ENCODE results near the gene ABL1. TPM values are rescaled to one million over a fixed set of nuclear protein-coding genes. Genes with fewer than 3 reads are reported as not detected.

Gene ABL1
- polyA plus RNA-seq, 1 of the 3 experiments (the other 2 are of a cell fraction): 24.6 TPM

DNA sequence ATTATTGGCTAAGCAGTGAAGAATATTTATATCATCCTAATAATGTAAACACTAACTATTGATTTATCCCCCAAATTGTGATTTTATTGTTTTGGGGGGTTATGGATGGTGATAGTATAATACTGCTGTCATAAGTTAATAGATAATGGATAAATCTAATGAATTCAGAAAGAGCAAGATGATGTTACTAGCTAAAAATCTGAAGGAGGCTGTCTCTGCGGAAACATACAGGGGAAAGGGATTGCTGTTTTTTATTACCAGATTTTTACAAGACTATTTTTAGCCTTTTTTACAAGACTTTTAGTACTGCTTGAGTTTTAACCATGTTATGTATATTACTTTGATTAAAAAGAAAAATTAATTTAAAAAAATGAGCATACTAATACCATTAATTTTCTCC lies 5.3 kb upstream of the ABL1 start (continued):
- TF ChIP-seq EZH2phosphoT487 (IDR thresholded peaks at IDR 0.05; ENCODE audit: borderline replicate concordance, low read depth): no peak
- TF ChIP-seq GABPA (IDR thresholded peaks at IDR 0.05; ENCODE audit: low read depth): no peak
- no peak for TF ChIP-seq FOXM1 (IDR thresholded peaks at IDR 0.05; ENCODE audit: low read depth)
- no peak for TF ChIP-seq PBX3 (IDR thresholded peaks at IDR 0.05)

DNA sequence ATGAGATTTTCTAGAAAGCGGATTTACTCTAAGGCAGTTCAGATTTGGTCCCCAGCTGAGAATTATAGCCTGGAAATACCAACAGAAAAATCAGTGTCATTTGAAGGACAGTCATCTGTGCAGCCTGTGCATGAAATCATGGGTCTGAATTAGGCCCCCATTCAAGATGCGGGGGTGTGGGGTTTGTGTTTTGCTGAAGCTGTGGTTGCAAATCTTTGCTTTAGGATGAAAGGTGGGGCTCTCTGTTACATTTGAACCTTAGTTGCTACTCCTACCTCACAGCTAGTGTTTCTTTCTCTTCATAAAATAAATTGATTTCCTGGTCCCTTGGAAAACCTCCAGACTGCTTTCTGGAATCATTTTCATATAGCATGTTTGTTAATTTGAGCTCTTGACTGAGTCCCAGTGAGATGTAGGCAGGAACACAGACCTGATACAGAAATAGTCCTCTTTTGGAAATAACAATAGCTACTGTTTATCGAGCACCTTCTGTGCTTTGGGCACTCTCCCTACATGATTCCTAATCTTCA lies 4.8 kb upstream of the ABL1 start:
- Histone ChIP-seq H3K36me3 (replicated peaks in 1 of 2; ENCODE audit: control insufficient read depth in 1 of 2, insufficient read depth in 2 of 2, low read length in 1 of 2) (peaks cover 0 to 7% of the 10 kb centered on the region in 2 experiments), H4K20me1 (ENCODE audit: insufficient read depth) (no peaks in the 10 kb centered on the region), H3K79me2 (ENCODE audit: insufficient read depth) (peaks cover 59% of the 10 kb centered on the region), H3K9ac (no peak overlapping the region), H3K27ac (ENCODE audit: low read depth in 2 of 2, low read length in 1 of 2) (no peak overlapping the region; a peak in 1 of 4 replicates), H3K9me2 (no peaks in the 10 kb centered on the region), H3K9me3 (peaks cover 7% of the 10 kb centered on the region; the same call in 1 of the 2 replicates), H3F3A (replicated peaks; ENCODE audit: insufficient read depth) (peaks cover 27% of the 10 kb centered on the region), H3K27me3 (ENCODE audit: insufficient read depth) (no peaks in the 10 kb centered on the region), H3K4me3 (ENCODE audit: low read depth in 2 of 2, low read length in 1 of 2) (no peak overlapping the region), H3K4me2 (no peak overlapping the region), H3K4me1 (ENCODE audit: control insufficient read depth in 1 of 2, insufficient read depth in 2 of 2, low read depth in 1 of 2, low read length in 1 of 2) (peaks cover 29 to 36% of the 10 kb centered on the region in 2 experiments), H2AFZ (ENCODE audit: low read depth) (no peak overlapping the region)
- 81% methylated on average over 3 of the region's 3 CpGs for WGBS (ENCODE audit: low lambda C conversion rate)
- no peak for TF ChIP-seq SIN3A (IDR thresholded peaks at IDR 0.05; ENCODE audit: borderline replicate concordance, low read depth, low read length)
- no peak for TF ChIP-seq GABPA (IDR thresholded peaks at IDR 0.05; ENCODE audit: low read depth)
- TF ChIP-seq YY1 (IDR thresholded peaks at IDR 0.05; ENCODE audit: low read depth): no peak
- TF ChIP-seq FOXM1 (IDR thresholded peaks at IDR 0.05; ENCODE audit: low read depth): no peak
- no peak for TF ChIP-seq CHD2 (IDR thresholded peaks at IDR 0.05; ENCODE audit: low read length, partially characterized antibody)
- no peak for TF ChIP-seq USF1 (IDR thresholded peaks at IDR 0.05; ENCODE audit: borderline replicate concordance, low read depth)
- TF ChIP-seq MXI1 (IDR thresholded peaks at IDR 0.05; ENCODE audit: low read depth, low read length): no peak
- TF ChIP-seq EZH2phosphoT487 (IDR thresholded peaks at IDR 0.05; ENCODE audit: borderline replicate concordance, low read depth): no peak
- TF ChIP-seq FOSL2 (IDR thresholded peaks at IDR 0.05; ENCODE audit: borderline replicate concordance, low read depth): no peak
- TF ChIP-seq NFIC (IDR thresholded peaks at IDR 0.05; ENCODE audit: borderline replicate concordance): no peak
- ChIA-PET POLR2A (no interaction called here), CTCF (interaction anchor here (0.8 to 1.3 kb wide), 3 partner anchors 32 to 65 kb away, joined by 3 to 11 read pairs (median 8); no protein-coding TSS in a partner anchor)
- DNase-seq: no peak

DNA sequence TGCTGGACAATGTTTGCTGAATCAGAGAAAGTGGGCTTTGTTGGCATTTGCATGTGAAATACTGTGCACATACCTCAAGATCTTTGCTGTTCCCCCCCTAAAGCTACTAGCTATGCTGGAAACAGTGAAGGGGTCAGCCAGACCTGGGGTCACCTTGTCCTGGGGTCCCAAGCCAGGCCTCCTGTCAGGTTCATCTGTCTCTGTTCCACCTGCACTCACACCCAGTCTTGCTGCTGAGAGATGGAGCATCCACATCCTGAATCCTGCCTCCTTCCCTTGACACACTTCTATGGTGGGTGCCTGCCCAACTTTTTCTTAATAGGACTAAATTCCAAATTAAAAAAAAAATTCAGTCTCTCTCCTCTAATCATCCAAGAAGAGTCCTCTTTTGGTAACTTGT lies 4.0 kb upstream of the ABL1 start:
- Histone ChIP-seq H3K27ac (ENCODE audit: low read depth in 2 of 2, low read length in 1 of 2) (no peak overlapping the region), H3K4me1 (ENCODE audit: control insufficient read depth in 1 of 2, insufficient read depth in 2 of 2, low read depth in 1 of 2, low read length in 1 of 2) (peaks cover 28 to 29% of the 10 kb centered on the region in 2 experiments), H3K4me3 (ENCODE audit: low read depth in 2 of 2, low read length in 1 of 2) (no peak overlapping the region), H3K9me3 (peaks cover 7% of the 10 kb centered on the region; the same call in 1 of the 2 replicates), H2AFZ (ENCODE audit: low read depth) (no peak overlapping the region), H3K36me3 (replicated peaks in 1 of 2; ENCODE audit: control insufficient read depth in 1 of 2, insufficient read depth in 2 of 2, low read length in 1 of 2) (peaks cover 0 to 7% of the 10 kb centered on the region in 2 experiments), H3K4me2 (no peak overlapping the region), H3K27me3 (ENCODE audit: insufficient read depth) (no peaks in the 10 kb centered on the region), H4K20me1 (ENCODE audit: insufficient read depth) (no peaks in the 10 kb centered on the region), H3K9ac (no peak overlapping the region), H3K79me2 (ENCODE audit: insufficient read depth) (peaks cover 65% of the 10 kb centered on the region), H3F3A (replicated peaks; ENCODE audit: insufficient read depth) (peaks cover 21% of the 10 kb centered on the region), H3K9me2 (no peaks in the 10 kb centered on the region)
- ChIA-PET CTCF (interaction anchor here (1.1 to 1.3 kb wide), 2 partner anchors 31 to 35 kb away, joined by 8 to 11 read pairs; no protein-coding TSS in a partner anchor), POLR2A (no interaction called here)
- TF ChIP-seq GABPA (IDR thresholded peaks at IDR 0.05; ENCODE audit: low read depth) (no peak), RXRA (IDR thresholded peaks at IDR 0.05; ENCODE audit: borderline replicate concordance, low read depth) (no peak), TAF1 (IDR thresholded peaks at IDR 0.05; ENCODE audit: borderline replicate concordance, low read depth, low read length) (no peak), TCF12 (IDR thresholded peaks at IDR 0.05) (no peak), EZH2phosphoT487 (IDR thresholded peaks at IDR 0.05; ENCODE audit: borderline replicate concordance, low read depth) (no peak), FOXM1 (IDR thresholded peaks at IDR 0.05; ENCODE audit: low read depth) (no peak), NFIC (IDR thresholded peaks at IDR 0.05; ENCODE audit: borderline replicate concordance) (no peak)
- DNase-seq: no peak

Measured in SK-N-SH (cell line).